ENCODE data around the gene TMEM33. TPM values are rescaled to one million over a fixed set of nuclear protein-coding genes. Genes with fewer than 3 reads are reported as not detected.
A peak's percentile ranks its signal among the peaks of the same experiment; 100 is the strongest.

TMEM33 gene
- total RNA-seq, 1 donor from 2014 or later: 44.4 TPM

DNA sequence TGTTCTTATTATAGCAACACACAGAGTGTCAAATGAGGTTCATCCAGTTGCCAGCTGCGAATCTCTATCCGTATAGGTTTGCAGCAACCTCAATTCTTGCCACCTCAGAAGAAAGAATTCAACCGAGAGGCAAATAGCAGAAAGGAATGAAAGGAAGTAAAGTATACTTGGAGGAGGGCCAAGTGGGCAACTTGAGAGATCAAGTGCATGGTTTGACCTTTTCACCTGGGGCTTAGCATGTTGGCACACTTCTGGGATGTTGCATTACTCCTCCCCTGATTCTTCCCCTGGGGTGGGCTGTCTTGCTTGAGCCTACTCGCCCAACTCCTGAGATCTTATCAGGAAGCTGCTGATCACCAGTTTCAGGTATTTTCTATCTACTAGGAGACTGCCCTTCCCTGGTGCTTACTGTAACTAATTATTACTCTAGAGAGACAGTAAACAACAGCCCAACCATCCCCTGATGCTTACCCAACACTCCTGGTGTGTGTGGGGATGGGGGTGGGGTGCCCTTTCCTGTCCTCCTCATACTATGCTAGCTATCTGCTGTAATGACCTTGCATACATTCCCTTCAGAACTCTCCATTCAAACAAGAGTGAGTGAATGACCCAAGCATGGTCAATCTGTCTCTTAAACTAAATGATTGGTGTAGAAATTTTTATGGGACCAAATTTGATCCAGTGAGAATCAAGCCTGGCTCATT lies 7.3 kb upstream of the TMEM33 start:
- Histone ChIP-seq H3K27ac (no peak overlapping the region), H3K36me3 (no peaks in the 10 kb centered on the region), H3K27me3 (no peaks in the 10 kb centered on the region), H3K4me1 (no peaks in the 10 kb centered on the region), H3K4me3 (no peak overlapping the region), H3K9me3 (no peaks in the 10 kb centered on the region)
- intact Hi-C loops (cut with DNase I): no loop called here
- TF ChIP-seq, protein P1, sequence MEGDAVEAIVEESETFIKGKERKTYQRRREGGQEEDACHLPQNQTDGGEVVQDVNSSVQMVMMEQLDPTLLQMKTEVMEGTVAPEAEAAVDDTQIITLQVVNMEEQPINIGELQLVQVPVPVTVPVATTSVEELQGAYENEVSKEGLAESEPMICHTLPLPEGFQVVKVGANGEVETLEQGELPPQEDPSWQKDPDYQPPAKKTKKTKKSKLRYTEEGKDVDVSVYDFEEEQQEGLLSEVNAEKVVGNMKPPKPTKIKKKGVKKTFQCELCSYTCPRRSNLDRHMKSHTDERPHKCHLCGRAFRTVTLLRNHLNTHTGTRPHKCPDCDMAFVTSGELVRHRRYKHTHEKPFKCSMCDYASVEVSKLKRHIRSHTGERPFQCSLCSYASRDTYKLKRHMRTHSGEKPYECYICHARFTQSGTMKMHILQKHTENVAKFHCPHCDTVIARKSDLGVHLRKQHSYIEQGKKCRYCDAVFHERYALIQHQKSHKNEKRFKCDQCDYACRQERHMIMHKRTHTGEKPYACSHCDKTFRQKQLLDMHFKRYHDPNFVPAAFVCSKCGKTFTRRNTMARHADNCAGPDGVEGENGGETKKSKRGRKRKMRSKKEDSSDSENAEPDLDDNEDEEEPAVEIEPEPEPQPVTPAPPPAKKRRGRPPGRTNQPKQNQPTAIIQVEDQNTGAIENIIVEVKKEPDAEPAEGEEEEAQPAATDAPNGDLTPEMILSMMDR (IDR thresholded peaks at IDR 0.05): no peak
- TF ChIP-seq POLR2AphosphoS5 (IDR thresholded peaks at IDR 0.05; ENCODE audit: insufficient read depth in 1 of 2, low read depth in 1 of 2) (no peak), POLR2A (IDR thresholded peaks at IDR 0.05) (no peak)
- DNase-seq (ENCODE audit: extremely low spot score in 2 of 2): no peak

DNA sequence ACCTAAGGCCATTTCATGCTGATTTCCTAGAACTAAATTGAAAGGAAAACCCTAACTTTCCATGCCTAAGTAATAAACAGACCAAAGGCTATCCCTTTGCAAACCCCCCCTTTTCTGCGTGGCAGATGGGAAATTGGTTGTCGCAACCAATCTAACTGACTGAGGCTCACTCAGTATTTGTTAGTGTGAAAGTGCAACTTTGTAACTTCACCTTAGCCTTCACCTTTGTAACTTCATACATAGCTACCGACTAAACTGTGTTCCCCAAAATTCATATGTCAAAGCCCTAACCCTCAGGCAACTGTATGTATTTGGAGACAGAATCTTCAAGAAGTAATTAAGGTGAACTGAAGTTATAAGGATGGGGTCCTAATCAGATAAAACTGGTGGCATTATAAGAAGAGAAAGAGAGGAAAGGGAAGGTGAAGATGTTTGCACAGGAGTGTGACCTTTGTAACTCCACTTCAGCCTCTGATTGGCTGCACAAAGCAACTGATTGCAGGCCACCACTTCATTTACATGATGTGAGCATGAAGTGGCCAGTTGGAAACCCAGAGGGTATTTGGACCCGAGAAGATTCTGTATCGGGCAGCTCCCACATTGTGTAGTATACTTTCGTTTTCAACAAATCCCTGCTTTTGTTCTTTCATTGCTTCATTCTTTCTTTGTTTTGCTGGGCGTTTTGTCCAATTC lies 4.9 kb upstream of the TMEM33 start:
- Histone ChIP-seq H3K36me3 (no peaks in the 10 kb centered on the region), H3K4me1 (no peaks in the 10 kb centered on the region), H3K27me3 (no peaks in the 10 kb centered on the region), H3K27ac (no peak overlapping the region), H3K4me3 (no peak overlapping the region), H3K9me3 (no peaks in the 10 kb centered on the region)
- TF ChIP-seq POLR2AphosphoS5 (IDR thresholded peaks at IDR 0.05; ENCODE audit: insufficient read depth in 1 of 2, low read depth in 1 of 2) (no peak), POLR2A (IDR thresholded peaks at IDR 0.05) (no peak)
- TF ChIP-seq, protein P1 (IDR thresholded peaks at IDR 0.05): no peak
- DNase-seq (ENCODE audit: extremely low spot score in 2 of 2): no peak
- intact Hi-C loops (cut with DNase I): no loop called here

DNA sequence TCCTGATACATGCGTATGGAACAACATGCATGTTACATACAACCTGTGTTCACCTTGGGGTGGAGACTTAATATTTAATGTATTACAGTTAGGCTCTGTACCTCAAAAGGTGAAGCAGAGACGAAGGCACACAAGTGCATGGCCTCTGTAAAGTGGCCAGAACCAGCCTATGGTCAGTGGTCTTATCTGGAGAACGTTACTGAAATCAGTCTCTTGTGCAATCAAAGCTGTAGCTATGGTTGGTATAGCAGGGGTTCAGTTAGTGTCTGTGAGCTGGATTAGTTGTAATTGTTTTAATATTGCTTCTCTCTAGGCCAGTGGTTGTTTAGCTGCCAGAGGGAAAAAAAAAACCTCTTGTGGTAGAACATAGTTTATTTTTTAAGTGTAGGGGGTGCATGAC lies 2.2 kb upstream of the TMEM33 start:
- Histone ChIP-seq H3K36me3 (no peaks in the 10 kb centered on the region), H3K27me3 (no peaks in the 10 kb centered on the region), H3K27ac (no peak overlapping the region), H3K9me3 (no peaks in the 10 kb centered on the region), H3K4me3 (no peak overlapping the region), H3K4me1 (peaks cover 12% of the 10 kb centered on the region)
- intact Hi-C loops (cut with DNase I): no loop called here
- no peak for DNase-seq (ENCODE audit: extremely low spot score in 2 of 2)
- TF ChIP-seq, protein P1 (IDR thresholded peaks at IDR 0.05): no peak
- TF ChIP-seq POLR2AphosphoS5 (IDR thresholded peaks at IDR 0.05; ENCODE audit: insufficient read depth in 1 of 2, low read depth in 1 of 2) (no peak), POLR2A (IDR thresholded peaks at IDR 0.05) (no peak)

DNA sequence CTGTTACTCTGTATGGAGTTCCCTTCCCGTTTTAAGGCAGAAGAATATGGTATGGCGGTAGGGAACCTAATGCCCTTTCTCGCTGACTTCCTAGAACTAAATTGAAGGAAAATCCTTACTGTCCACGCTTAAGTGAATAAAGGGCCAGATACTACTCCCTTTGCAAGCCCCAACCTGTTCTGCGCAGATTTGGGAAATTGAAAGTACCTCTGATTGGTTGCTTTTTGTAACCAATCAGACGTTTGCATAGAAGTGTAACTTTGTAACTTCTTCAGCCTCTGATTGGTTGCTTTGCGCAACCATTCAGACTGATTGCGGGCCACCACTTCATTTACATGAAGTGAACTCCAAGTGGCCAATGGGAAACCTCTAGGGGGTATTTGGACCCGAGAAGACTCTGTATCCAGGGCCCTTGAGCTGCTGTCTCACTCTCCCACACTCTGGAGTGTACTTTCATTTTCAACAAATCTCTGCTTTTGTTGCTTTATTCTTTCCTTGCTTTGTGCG lies 1.2 kb upstream of the TMEM33 start:
- Histone ChIP-seq H3K4me1 (peaks cover 12% of the 10 kb centered on the region), H3K9me3 (no peaks in the 10 kb centered on the region), H3K4me3 (no peak overlapping the region), H3K36me3 (no peaks in the 10 kb centered on the region), H3K27ac (no peak overlapping the region), H3K27me3 (no peaks in the 10 kb centered on the region)
- TF ChIP-seq POLR2AphosphoS5 (IDR thresholded peaks at IDR 0.05; ENCODE audit: insufficient read depth in 1 of 2, low read depth in 1 of 2) (no peak), POLR2A (IDR thresholded peaks at IDR 0.05) (no peak)
- TF ChIP-seq, protein P1 (IDR thresholded peaks at IDR 0.05): no peak
- intact Hi-C loops (cut with DNase I): no loop called here
- no peak for DNase-seq (ENCODE audit: extremely low spot score in 2 of 2)

DNA sequence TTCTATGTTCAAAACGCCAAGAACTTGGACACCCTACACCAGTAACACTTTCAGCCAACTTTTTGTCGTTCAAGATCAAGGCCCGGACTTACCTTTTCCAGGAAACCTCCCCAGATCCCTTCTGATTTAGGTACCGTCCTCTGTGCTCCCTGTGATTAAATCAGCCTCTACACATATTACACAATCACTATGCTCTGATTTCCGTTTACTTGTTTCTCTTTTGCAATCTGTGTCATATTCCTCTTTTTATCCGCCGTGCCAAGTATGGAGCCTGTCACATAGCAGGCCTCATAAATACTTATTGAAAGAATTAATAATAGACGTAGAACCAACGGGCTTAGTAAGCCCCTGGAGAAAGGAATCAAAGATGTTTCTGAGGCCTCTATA lies 722 bp upstream of the TMEM33 start:
- Histone ChIP-seq H3K9me3 (no peaks in the 10 kb centered on the region), H3K36me3 (no peaks in the 10 kb centered on the region), H3K4me1 (peaks cover 12% of the 10 kb centered on the region), H3K4me3 (peak overlapping the region; percentile 84), H3K27ac (peak overlapping the region; percentile 53), H3K27me3 (no peaks in the 10 kb centered on the region)
- intact Hi-C loops (cut with DNase I): no loop called here
- TF ChIP-seq POLR2A (IDR thresholded peaks at IDR 0.05) (no peak), POLR2AphosphoS5 (IDR thresholded peaks at IDR 0.05; ENCODE audit: insufficient read depth in 1 of 2, low read depth in 1 of 2) (no peak)
- TF ChIP-seq, protein P1 (IDR thresholded peaks at IDR 0.05): no peak
- DNase-seq (ENCODE audit: extremely low spot score in 2 of 2): no peak

All from vagina (tissue), 2 donors.